ENCODE data around the gene TMEM81.

The TMEM81 gene

GRCh38 chr1:205046870-205047269 is 37.4 kb downstream of the TMEM81 start:
- FAIRE-seq (no peak), DNase-seq (ENCODE audit: insufficient read length, low spot score) (no peak)
- no peak for TF ChIP-seq POLR2AphosphoS5 (IDR thresholded peaks at IDR 0.05; ENCODE audit: low read depth, low read length)

- DNase-seq (ENCODE audit: insufficient read length, low spot score) (no peak), FAIRE-seq (no peak)
- TF ChIP-seq TAF1 (IDR thresholded peaks at IDR 0.05; ENCODE audit: low read depth, low read length) (no peak), SPI1 (IDR thresholded peaks at IDR 0.05; ENCODE audit: low read depth, low read length) (no peak), POLR2A (IDR thresholded peaks at IDR 0.05; ENCODE audit: low read depth, low read length) (no peak), POU2F2 (IDR thresholded peaks at IDR 0.05; ENCODE audit: low read depth, low read length) (no peak), PAX5 (IDR thresholded peaks at IDR 0.05; ENCODE audit: insufficient read depth, low read length, severe bottlenecking) (no peak)
Observed at GRCh38 chr1:205045146-205045545, 39.1 kb downstream of the TMEM81 start.

GRCh38 chr1:205044741-205045140 is 39.5 kb downstream of the TMEM81 start:
- DNase-seq (ENCODE audit: insufficient read length, low spot score) (no peak), FAIRE-seq (no peak)
- no peak for TF ChIP-seq POLR2AphosphoS5 (IDR thresholded peaks at IDR 0.05; ENCODE audit: low read depth, low read length)
- no peak for TF ChIP-seq POU2F2 (IDR thresholded peaks at IDR 0.05; ENCODE audit: low read depth, low read length)
- TF ChIP-seq SPI1 (IDR thresholded peaks at IDR 0.05; ENCODE audit: low read depth, low read length): no peak
- no peak for TF ChIP-seq POLR2A (IDR thresholded peaks at IDR 0.05; ENCODE audit: low read depth, low read length)
- TF ChIP-seq TAF1 (IDR thresholded peaks at IDR 0.05; ENCODE audit: low read depth, low read length): no peak
- TF ChIP-seq PAX5 (IDR thresholded peaks at IDR 0.05; ENCODE audit: insufficient read depth, low read length, severe bottlenecking): no peak

- TF ChIP-seq POLR2AphosphoS5 (IDR thresholded peaks at IDR 0.05; ENCODE audit: low read depth, low read length) (no peak), POLR2A (IDR thresholded peaks at IDR 0.05; ENCODE audit: low read depth, low read length) (no peak), POU2F2 (IDR thresholded peaks at IDR 0.05; ENCODE audit: low read depth, low read length) (no peak), PAX5 (IDR thresholded peaks at IDR 0.05; ENCODE audit: insufficient read depth, low read length, severe bottlenecking) (no peak), TAF1 (IDR thresholded peaks at IDR 0.05; ENCODE audit: low read depth, low read length) (no peak), SPI1 (IDR thresholded peaks at IDR 0.05; ENCODE audit: low read depth, low read length) (no peak)
- FAIRE-seq (no peak), DNase-seq (ENCODE audit: insufficient read length, low spot score) (no peak)
Observed at GRCh38 chr1:205043866-205044265, 40.4 kb downstream of the TMEM81 start.

GRCh38 chr1:205042911-205043806 is 41.1 kb downstream of the TMEM81 start, which contains the start of gene CNTN2:
TSS of gene CNTN2 (plus strand) at chr1:205043212. CDS start at chr1:205053186, 9,974 bp downstream.
- FAIRE-seq (no peak), DNase-seq (ENCODE audit: insufficient read length, low spot score) (no peak)
- TF ChIP-seq PAX5 (IDR thresholded peaks at IDR 0.05; ENCODE audit: insufficient read depth, low read length, severe bottlenecking) (no peak), TAF1 (IDR thresholded peaks at IDR 0.05; ENCODE audit: low read depth, low read length) (no peak), POU2F2 (IDR thresholded peaks at IDR 0.05; ENCODE audit: low read depth, low read length) (no peak), POLR2A (IDR thresholded peaks at IDR 0.05; ENCODE audit: low read depth, low read length) (no peak), POLR2AphosphoS5 (IDR thresholded peaks at IDR 0.05; ENCODE audit: low read depth, low read length) (no peak), SPI1 (IDR thresholded peaks at IDR 0.05; ENCODE audit: low read depth, low read length) (no peak)

GRCh38 chr1:205041998-205042910 is 42.0 kb downstream of the TMEM81 start:
- FAIRE-seq: no peak
- TF ChIP-seq POU2F2 (IDR thresholded peaks at IDR 0.05; ENCODE audit: low read depth, low read length) (no peak), PAX5 (IDR thresholded peaks at IDR 0.05; ENCODE audit: insufficient read depth, low read length, severe bottlenecking) (no peak), TAF1 (IDR thresholded peaks at IDR 0.05; ENCODE audit: low read depth, low read length) (no peak), SPI1 (IDR thresholded peaks at IDR 0.05; ENCODE audit: low read depth, low read length) (no peak), POLR2AphosphoS5 (IDR thresholded peaks at IDR 0.05; ENCODE audit: low read depth, low read length) (no peak), POLR2A (IDR thresholded peaks at IDR 0.05; ENCODE audit: low read depth, low read length) (no peak)
- no peak for DNase-seq (ENCODE audit: insufficient read length, low spot score)

GRCh38 chr1:205041001-205041715 is 43.1 kb downstream of the TMEM81 start:
- no peak for FAIRE-seq
- DNase-seq (ENCODE audit: insufficient read length, low spot score): no peak
- TF ChIP-seq POLR2AphosphoS5 (IDR thresholded peaks at IDR 0.05; ENCODE audit: low read depth, low read length): no peak
- TF ChIP-seq POLR2A (IDR thresholded peaks at IDR 0.05; ENCODE audit: low read depth, low read length): no peak
- TF ChIP-seq POU2F2 (IDR thresholded peaks at IDR 0.05; ENCODE audit: low read depth, low read length): no peak
- TF ChIP-seq PAX5 (IDR thresholded peaks at IDR 0.05; ENCODE audit: insufficient read depth, low read length, severe bottlenecking): no peak
- TF ChIP-seq TAF1 (IDR thresholded peaks at IDR 0.05; ENCODE audit: low read depth, low read length): no peak

GRCh38 chr1:205038132-205038786 is 46.0 kb downstream of the TMEM81 start:
- no peak for TF ChIP-seq POLR2A (IDR thresholded peaks at IDR 0.05; ENCODE audit: low read depth, low read length)
- no peak for TF ChIP-seq TAF1 (IDR thresholded peaks at IDR 0.05; ENCODE audit: low read depth, low read length)
- no peak for TF ChIP-seq PAX5 (IDR thresholded peaks at IDR 0.05; ENCODE audit: insufficient read depth, low read length, severe bottlenecking)
- no peak for TF ChIP-seq POLR2AphosphoS5 (IDR thresholded peaks at IDR 0.05; ENCODE audit: low read depth, low read length)
- TF ChIP-seq SPI1 (IDR thresholded peaks at IDR 0.05; ENCODE audit: low read depth, low read length): no peak
- no peak for TF ChIP-seq POU2F2 (IDR thresholded peaks at IDR 0.05; ENCODE audit: low read depth, low read length)
- DNase-seq (ENCODE audit: insufficient read length, low spot score) (no peak), FAIRE-seq (no peak)

Measured in GM12891 (cell line).